SKM-1 treated with dmso at 0.1 percent for 144 hours (cell line): ENCODE results near the gene CACNA2D3.

Experiments used
- DNase-seq: peaks from one replicate; lab custom pipeline; 2025; ENCODE audit not compliant: unreplicated experiment; lab: John Stamatoyannopoulos, UW

Gene CACNA2D3

GRCh38 chr3:54895613-54896012, 773.3 kb downstream of the CACNA2D3 start:
- no peak for DNase-seq

GRCh38 chr3:54897028-54897711, 774.8 kb downstream of the CACNA2D3 start:
- no peak for DNase-seq

- no peak for DNase-seq
Observed at GRCh38 chr3:54899273-54899672, 776.9 kb downstream of the CACNA2D3 start.

GRCh38 chr3:54900838-54901591, 778.7 kb downstream of the CACNA2D3 start:
- DNase-seq: no peak

- no peak for DNase-seq
Observed at GRCh38 chr3:54901906-54902685, 779.7 kb downstream of the CACNA2D3 start.

- DNase-seq: no peak
Observed at GRCh38 chr3:54905261-54905888, 783.0 kb downstream of the CACNA2D3 start.

GRCh38 chr3:54905920-54906319, 783.6 kb downstream of the CACNA2D3 start:
- DNase-seq: no peak

- no peak for DNase-seq
Observed at GRCh38 chr3:54906763-54907162, 784.4 kb downstream of the CACNA2D3 start.

- no peak for DNase-seq
Observed at GRCh38 chr3:54909191-54909590, 786.8 kb downstream of the CACNA2D3 start.

- DNase-seq: no peak
Observed at GRCh38 chr3:54914180-54914579, 791.8 kb downstream of the CACNA2D3 start.

GRCh38 chr3:54915181-54915580, 792.8 kb downstream of the CACNA2D3 start:
- no peak for DNase-seq

- no peak for DNase-seq
Observed at GRCh38 chr3:54915976-54916375, 793.6 kb downstream of the CACNA2D3 start.

- DNase-seq: no peak
Observed at GRCh38 chr3:54916732-54917131, 794.4 kb downstream of the CACNA2D3 start.

GRCh38 chr3:54917174-54917573, 794.8 kb downstream of the CACNA2D3 start:
- DNase-seq: no peak

GRCh38 chr3:54917862-54918261, 795.5 kb downstream of the CACNA2D3 start:
- no peak for DNase-seq

GRCh38 chr3:54918516-54918915, 796.2 kb downstream of the CACNA2D3 start:
- DNase-seq: no peak

GRCh38 chr3:54928046-54928770, 805.9 kb downstream of the CACNA2D3 start, which contains the start of gene LRTM1:
Gene LRTM1, minus strand, starts transcription at chr3:54928059. Its CDS starts 148 bp downstream, at chr3:54927911.
- no peak for DNase-seq

- DNase-seq: peak; percentile 17
Observed at GRCh38 chr3:54931182-54931581, 808.8 kb downstream of the CACNA2D3 start.

GRCh38 chr3:54932606-54933005, 810.3 kb downstream of the CACNA2D3 start:
- DNase-seq: no peak

- no peak for DNase-seq
Observed at GRCh38 chr3:54935869-54936268, 813.5 kb downstream of the CACNA2D3 start.

- DNase-seq: no peak
Observed at GRCh38 chr3:54936561-54936960, 814.2 kb downstream of the CACNA2D3 start.
